MM.1S (cell line): ENCODE results near the gene OXSR1.

Source experiments
- CTCF ChIP-seq: fragments of 300-600 bp; sonication (generic); IDR thresholded peaks from 2 replicates; pipeline ENCODE4 v1.5.1; 2016; ENCODE audit warnings: antibody characterized with exemption, low read length, mixed read lengths
- EZH2 ChIP-seq: fragments of 300-600 bp; sonication (generic); optimal IDR thresholded peaks from 2 replicates; pipeline ENCODE3; 2017; ENCODE audit warnings: low read depth, mild to moderate bottlenecking, antibody characterized with exemption, low read length, mixed read lengths

DNA sequence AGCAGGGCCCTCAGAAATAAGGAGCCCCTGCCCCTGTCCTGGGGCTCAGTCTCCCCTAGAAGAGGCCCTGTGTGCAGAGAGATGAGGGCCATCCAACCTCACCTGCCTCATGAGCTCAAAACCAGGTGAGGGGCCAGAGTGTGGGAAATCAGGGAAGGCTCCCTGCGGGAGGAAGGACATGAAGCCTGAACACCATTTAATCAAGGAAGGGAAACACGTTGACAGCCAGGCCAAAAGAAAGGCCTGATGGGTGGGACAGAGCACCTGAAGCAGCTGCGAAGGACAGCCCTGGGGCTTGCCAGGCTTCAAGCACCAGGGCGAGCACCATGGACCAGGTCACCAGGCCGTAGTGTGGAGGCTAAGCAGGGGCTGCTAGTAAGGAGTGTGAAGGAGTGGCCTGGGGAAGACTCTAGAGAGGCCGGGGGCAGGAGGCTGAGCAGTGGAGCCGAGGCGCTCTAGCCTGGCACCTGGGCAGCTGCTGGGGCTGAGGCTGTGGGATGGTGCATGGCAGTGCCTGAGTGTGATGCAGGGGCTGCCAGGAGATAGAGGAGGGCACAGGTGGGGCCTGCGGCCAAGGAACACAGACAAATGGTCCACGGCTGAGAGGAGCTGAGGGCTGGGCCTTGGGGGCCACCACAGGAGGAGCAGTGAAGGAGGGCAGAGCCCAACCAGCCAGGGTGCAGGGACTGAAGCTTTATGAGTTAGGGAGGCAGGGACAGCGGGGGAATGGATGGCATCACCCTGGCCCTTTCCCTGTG, 44.5 kb upstream of the OXSR1 start:
- TF ChIP-seq EZH2 (no peak), CTCF (no peak)
